GM12878 (cell line): ENCODE data around the gene GPT2. TPM values are rescaled to one million over a fixed set of nuclear protein-coding genes. Genes with fewer than 3 reads are reported as not detected.

Source experiments
- ATAC-seq: fragments of 200-7000 bp; cut with Tn5 transposase; 3 replicates; pipeline ENCODE4 v1.9.1; 2020; ENCODE audit warnings: mild to moderate bottlenecking, moderate library complexity
- BruUV-seq: library from RNA; stranded (reverse); fragments of 400-500 nt; replicated peaks from 2 replicates; lab custom pipeline; 2021; lab: Mats Ljungman, UMichigan
- CTCF ChIA-PET: fragments of 300-600 bp; sonication (Branson Sonifier 250); formaldehyde crosslinking; extraction: SDS; loops from one replicate; lab custom pipeline; 2021; ENCODE audit warnings: inconsistent platforms; lab: Yijun Ruan, JAX
- POLR2A ChIA-PET: fragments of 350-600 bp; formaldehyde crosslinking; extraction: SDS; loops from one replicate; lab custom pipeline; 2021; ENCODE audit warnings: inconsistent platforms; lab: Charles Lee
- RAD21 ChIA-PET: fragments of 300-600 bp; sonication (Branson Sonifier 250); formaldehyde crosslinking; loops from one replicate; lab custom pipeline; 2023; ENCODE audit warnings: antibody characterized with exemption; ENCODE audit not compliant: unreplicated experiment; lab: Charles Lee
- SMC1A ChIA-PET: fragments of 300-600 bp; sonication (Branson Sonifier 250); formaldehyde crosslinking; loops from one replicate; lab custom pipeline; 2023; ENCODE audit not compliant: unreplicated experiment, uncharacterized antibody; lab: Charles Lee
- DNase-seq: peaks from one replicate; pipeline ENCODE4 v3.0.0-alpha.2; 2011; ENCODE audit warnings: low read depth, low spot score
- FAIRE-seq: peaks from 3 replicates; lab custom pipeline; 2011; peaks lifted over from hg19 to GRCh38; lab: Jason Lieb, UNC
- H2AFZ ChIP-seq: 2 replicates; pipeline ENCODE4 v1.6.0; 2011; ENCODE audit warnings: low read depth, low read length, control low read depth; ENCODE audit not compliant: control insufficient read depth
- H3K27ac ChIP-seq: 2 replicates; pipeline ENCODE4 v1.5.1; 2011; ENCODE audit warnings: control low read depth; ENCODE audit not compliant: control insufficient read depth, insufficient read depth
- H3K27me3 ChIP-seq, 2 experiments: replicated peaks in 1 of 2; 2 replicates each; pipeline versions ENCODE4 v1.6.0 to v1.6.1; 2011; ENCODE audit warnings: low read length in 1 of 2; ENCODE audit not compliant: control insufficient read depth in 2 of 2, insufficient read depth in 2 of 2
- H3K36me3 ChIP-seq, 2 experiments: 2 replicates each; pipeline ENCODE4 v1.5.1; 2011; ENCODE audit warnings: low read length in 1 of 2; ENCODE audit not compliant: control insufficient read depth in 2 of 2, insufficient read depth in 2 of 2
- H3K4me1 ChIP-seq: 2 replicates; pipeline ENCODE4 v1.6.1; 2011; ENCODE audit warnings: mild to moderate bottlenecking, low read length, moderate library complexity, mixed read lengths; ENCODE audit not compliant: control insufficient read depth, insufficient read depth
- H3K4me2 ChIP-seq: 2 replicates; pipeline ENCODE4 v1.6.0; 2011; ENCODE audit warnings: control low read depth; ENCODE audit not compliant: control insufficient read depth, insufficient read depth
- H3K4me3 ChIP-seq: fragments of 200-600 bp; sonication (generic); 2 replicates; pipeline ENCODE4 v1.5.1; 2016
- H3K79me2 ChIP-seq: 2 replicates; pipeline ENCODE4 v1.6.0; 2011; ENCODE audit warnings: low read length; ENCODE audit not compliant: control insufficient read depth, insufficient read depth
- H3K9ac ChIP-seq: 2 replicates; pipeline ENCODE4 v1.8.0; 2011; ENCODE audit warnings: low read length, control low read depth, mixed read lengths; ENCODE audit not compliant: control insufficient read depth, insufficient read depth
- H3K9me3 ChIP-seq: replicated peaks from 3 replicates; pipeline ENCODE4 v1.5.1; 2011; ENCODE audit warnings: mild to moderate bottlenecking, low read length; ENCODE audit not compliant: control insufficient read depth, insufficient read depth
- H4K20me1 ChIP-seq: 2 replicates; pipeline ENCODE4 v1.6.0; 2011; ENCODE audit not compliant: control insufficient read depth, insufficient read depth
- CREB1 ChIP-seq: IDR thresholded peaks from 2 replicates; pipeline ENCODE4 v1.6.1; 2012; ENCODE audit warnings: low read depth, mild to moderate bottlenecking, inconsistent platforms
- GABPA ChIP-seq: IDR thresholded peaks from 2 replicates; pipeline ENCODE4 v1.6.1; 2014; ENCODE audit warnings: antibody characterized with exemption, low read depth, mild to moderate bottlenecking, inconsistent platforms
- IKZF2 ChIP-seq, 2 experiments: fragments of 450-650 bp; IDR thresholded peaks; 2 replicates each; pipeline ENCODE4 v1.6.1; 2017; ENCODE audit warnings: mild to moderate bottlenecking in 2 of 2, moderate library complexity in 2 of 2
- LARP7 ChIP-seq: fragments of 450-650 bp; IDR thresholded peaks from 2 replicates; pipeline ENCODE4 v1.6.1; 2017; ENCODE audit warnings: mild to moderate bottlenecking
- NFYA ChIP-seq: IDR thresholded peaks from 2 replicates; pipeline ENCODE4 v1.6.1; 2011; ENCODE audit warnings: low read depth, mild to moderate bottlenecking, low read length, improper control_type of control experiment, borderline replicate concordance
- NR2C1 ChIP-seq: fragments of 450-650 bp; IDR thresholded peaks from 2 replicates; pipeline ENCODE4 v1.6.1; 2017; ENCODE audit warnings: antibody characterized with exemption, mild to moderate bottlenecking, moderate library complexity
- PML ChIP-seq: IDR thresholded peaks from 2 replicates; pipeline ENCODE4 v1.6.1; 2012; ENCODE audit warnings: low read length, inconsistent platforms
- SMAD5 ChIP-seq: IDR thresholded peaks from 2 replicates; pipeline ENCODE4 v1.6.1; 2016; ENCODE audit warnings: antibody characterized with exemption, low read depth
- STAT1 ChIP-seq: fragments of 450-650 bp; conservative IDR thresholded peaks from 2 replicates; pipeline ENCODE4 v1.6.1; 2014; ENCODE audit warnings: antibody characterized with exemption, mild to moderate bottlenecking
- TCF12 ChIP-seq: IDR thresholded peaks from 2 replicates; pipeline ENCODE4 v1.6.1; 2011; ENCODE audit warnings: low read depth, mild to moderate bottlenecking, low read length
- ZNF24 ChIP-seq: fragments of 450-650 bp; IDR thresholded peaks from 2 replicates; pipeline ENCODE4 v1.6.1; 2017; ENCODE audit warnings: antibody characterized with exemption, mild to moderate bottlenecking
- WGBS: methylation state at CpG from one replicate; pipeline ENCODE4 v1.1.6; 2016; ENCODE audit warnings: low lambda C conversion rate; ENCODE audit not compliant: insufficient replicate concordance, insufficient coverage; ENCODE audit errors: missing lambda C conversion rate; 5-methylcytosine and 5-hydroxymethylcytosine counted together
- in situ Hi-C: fragments of 300-500 bp; cut with MboI; formaldehyde crosslinking; loops from 9 replicates; pipeline ENCODE4 v1.14.3; 2018; ENCODE audit warnings: mixed read lengths
- intact Hi-C: fragments of 100-400 bp; cut with micrococcal nuclease; formaldehyde crosslinking; loops from one replicate; pipeline ENCODE4 v1.14.2; 2022; ENCODE audit not compliant: unreplicated experiment
- polyA plus RNA-seq, 11 experiments: library from polyadenylated mRNA; depleted of rRNA in 4 of 11; unstranded in 6 of 11; stranded (reverse) in 5 of 11; fragments of >200 nt; fragmentation: Nextera tagmentation in 4 of 11; fragmentation: Illumina TruSeq in 1 of 11; extraction: Ambion mirVana in 4 of 11; extraction: Trizol in 1 of 11; gene quantifications; 1 replicate in 1 of 11; 2 replicates in 10 of 11; pipeline versions ENCODE4 v1.2.1 to v1.2.3, GENCODE V29; 2011 to 2016; ENCODE audit warnings: inconsistent platforms in 2 of 11, missing spikeins in 2 of 11, low read depth in 1 of 11
- total RNA-seq, 4 experiments: library from RNA; depleted of rRNA in 3 of 4; stranded (reverse); fragments of >200 nt in 3 of 4; fragmentation: Illumina TruSeq in 1 of 4; extraction: Trizol in 1 of 4; gene quantifications; 2 replicates each; pipeline versions ENCODE4 v1.2.1 to v1.2.3, GENCODE V29; 2013 to 2021
- TF ChIP-seq, protein P1 (sequence below): fragments of 450-650 bp; IDR thresholded peaks from 2 replicates; pipeline ENCODE4 v1.6.1; 2017; ENCODE audit warnings: mild to moderate bottlenecking, moderate library complexity
- TF ChIP-seq, protein P2 (sequence below): IDR thresholded peaks from 2 replicates; pipeline ENCODE4 v1.6.1; 2012; ENCODE audit warnings: low read depth, low read length, improper control_type of control experiment
- TF ChIP-seq, protein P3 (sequence below): IDR thresholded peaks from 2 replicates; pipeline ENCODE4 v1.6.1; 2012; ENCODE audit warnings: low read depth, low read length, improper control_type of control experiment
- TF ChIP-seq, protein P4 (sequence below): fragments of 450-650 bp; IDR thresholded peaks from 2 replicates; pipeline ENCODE4 v1.6.1; 2016; ENCODE audit warnings: mild to moderate bottlenecking

The GPT2 gene
- total and polyA plus RNA-seq, 10 of the 15 experiments (the other 5 are each of a cell fraction or from before 2014, with no cell fraction given): 0.45 to 9.9 (median 4.3) TPM

DNA sequence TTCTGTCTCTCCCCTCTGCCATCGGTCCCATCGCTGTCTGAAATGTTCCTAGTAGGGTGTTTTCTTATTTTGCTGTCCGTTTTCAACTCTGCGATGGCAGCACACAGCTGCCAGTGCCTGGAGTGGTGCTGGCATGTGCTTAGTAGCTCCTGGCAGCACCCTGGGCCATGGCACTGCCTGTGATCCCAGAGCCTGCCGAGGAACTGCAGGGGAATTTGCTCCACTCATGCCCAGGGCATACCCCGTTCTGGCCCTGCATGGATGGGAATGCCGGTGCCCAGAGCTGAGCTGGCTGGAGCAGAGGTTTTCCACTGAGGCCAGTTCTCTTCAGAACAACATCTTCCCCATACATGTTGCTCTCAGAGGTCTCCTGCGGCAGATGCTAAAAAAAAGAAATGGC is 43.1 kb downstream of the GPT2 start:
- intact Hi-C loops: no loop called here
- FAIRE-seq: no peak
- POLR2A ChIA-PET: no interaction called here

More for the DNA sequence above, 43.1 kb downstream of the GPT2 start:
- Histone ChIP-seq H3K9ac (no peak overlapping the region), H3K27me3 (no peaks in the 10 kb centered on the region), H3K4me1 (no peaks in the 10 kb centered on the region), H3K4me2 (no peak overlapping the region), H4K20me1 (no peaks in the 10 kb centered on the region), H2AFZ (no peak overlapping the region), H3K27ac (no peak overlapping the region), H3K4me3 (no peak overlapping the region), H3K9me3 (no peaks in the 10 kb centered on the region), H3K79me2 (no peaks in the 10 kb centered on the region), H3K36me3 (peaks cover 0 to 3% of the 10 kb centered on the region in 2 experiments; a peak in 2 of 4 replicates)
- ChIA-PET SMC1A (interaction anchor here (1.0 to 1.5 kb wide), 3 partner anchors 70 to 73 kb away, joined by 3 to 8 read pairs (median 5); no protein-coding TSS in a partner anchor), CTCF (interaction anchor here (0.7 to 5.7 kb wide), 5 partner anchors 16 to 253 kb away, joined by 3 to 70 read pairs (median 16); no protein-coding TSS in a partner anchor), RAD21 (interaction anchor here (0.6 to 0.8 kb wide), 3 partner anchors 57 to 73 kb away, joined by 3 read pairs; no protein-coding TSS in a partner anchor)
- DNase-seq (no peak), ATAC-seq (no peak)
- no peak for TF ChIP-seq NR2C1
- TF ChIP-seq GABPA: no peak
- TF ChIP-seq, protein P1, sequence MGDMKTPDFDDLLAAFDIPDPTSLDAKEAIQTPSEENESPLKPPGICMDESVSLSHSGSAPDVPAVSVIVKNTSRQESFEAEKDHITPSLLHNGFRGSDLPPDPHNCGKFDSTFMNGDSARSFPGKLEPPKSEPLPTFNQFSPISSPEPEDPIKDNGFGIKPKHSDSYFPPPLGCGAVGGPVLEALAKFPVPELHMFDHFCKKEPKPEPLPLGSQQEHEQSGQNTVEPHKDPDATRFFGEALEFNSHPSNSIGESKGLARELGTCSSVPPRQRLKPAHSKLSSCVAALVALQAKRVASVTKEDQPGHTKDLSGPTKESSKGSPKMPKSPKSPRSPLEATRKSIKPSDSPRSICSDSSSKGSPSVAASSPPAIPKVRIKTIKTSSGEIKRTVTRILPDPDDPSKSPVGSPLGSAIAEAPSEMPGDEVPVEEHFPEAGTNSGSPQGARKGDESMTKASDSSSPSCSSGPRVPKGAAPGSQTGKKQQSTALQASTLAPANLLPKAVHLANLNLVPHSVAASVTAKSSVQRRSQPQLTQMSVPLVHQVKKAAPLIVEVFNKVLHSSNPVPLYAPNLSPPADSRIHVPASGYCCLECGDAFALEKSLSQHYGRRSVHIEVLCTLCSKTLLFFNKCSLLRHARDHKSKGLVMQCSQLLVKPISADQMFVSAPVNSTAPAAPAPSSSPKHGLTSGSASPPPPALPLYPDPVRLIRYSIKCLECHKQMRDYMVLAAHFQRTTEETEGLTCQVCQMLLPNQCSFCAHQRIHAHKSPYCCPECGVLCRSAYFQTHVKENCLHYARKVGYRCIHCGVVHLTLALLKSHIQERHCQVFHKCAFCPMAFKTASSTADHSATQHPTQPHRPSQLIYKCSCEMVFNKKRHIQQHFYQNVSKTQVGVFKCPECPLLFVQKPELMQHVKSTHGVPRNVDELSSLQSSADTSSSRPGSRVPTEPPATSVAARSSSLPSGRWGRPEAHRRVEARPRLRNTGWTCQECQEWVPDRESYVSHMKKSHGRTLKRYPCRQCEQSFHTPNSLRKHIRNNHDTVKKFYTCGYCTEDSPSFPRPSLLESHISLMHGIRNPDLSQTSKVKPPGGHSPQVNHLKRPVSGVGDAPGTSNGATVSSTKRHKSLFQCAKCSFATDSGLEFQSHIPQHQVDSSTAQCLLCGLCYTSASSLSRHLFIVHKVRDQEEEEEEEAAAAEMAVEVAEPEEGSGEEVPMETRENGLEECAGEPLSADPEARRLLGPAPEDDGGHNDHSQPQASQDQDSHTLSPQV: no peak
- TF ChIP-seq, protein P2, sequence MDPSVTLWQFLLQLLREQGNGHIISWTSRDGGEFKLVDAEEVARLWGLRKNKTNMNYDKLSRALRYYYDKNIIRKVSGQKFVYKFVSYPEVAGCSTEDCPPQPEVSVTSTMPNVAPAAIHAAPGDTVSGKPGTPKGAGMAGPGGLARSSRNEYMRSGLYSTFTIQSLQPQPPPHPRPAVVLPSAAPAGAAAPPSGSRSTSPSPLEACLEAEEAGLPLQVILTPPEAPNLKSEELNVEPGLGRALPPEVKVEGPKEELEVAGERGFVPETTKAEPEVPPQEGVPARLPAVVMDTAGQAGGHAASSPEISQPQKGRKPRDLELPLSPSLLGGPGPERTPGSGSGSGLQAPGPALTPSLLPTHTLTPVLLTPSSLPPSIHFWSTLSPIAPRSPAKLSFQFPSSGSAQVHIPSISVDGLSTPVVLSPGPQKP: no peak
- TF ChIP-seq PML: no peak
- TF ChIP-seq NFYA: no peak
- no peak for TF ChIP-seq LARP7
- no peak for TF ChIP-seq TCF12
- TF ChIP-seq SMAD5: no peak
- no peak for TF ChIP-seq STAT1
- no peak for TF ChIP-seq ZNF24
- TF ChIP-seq, protein P3, sequence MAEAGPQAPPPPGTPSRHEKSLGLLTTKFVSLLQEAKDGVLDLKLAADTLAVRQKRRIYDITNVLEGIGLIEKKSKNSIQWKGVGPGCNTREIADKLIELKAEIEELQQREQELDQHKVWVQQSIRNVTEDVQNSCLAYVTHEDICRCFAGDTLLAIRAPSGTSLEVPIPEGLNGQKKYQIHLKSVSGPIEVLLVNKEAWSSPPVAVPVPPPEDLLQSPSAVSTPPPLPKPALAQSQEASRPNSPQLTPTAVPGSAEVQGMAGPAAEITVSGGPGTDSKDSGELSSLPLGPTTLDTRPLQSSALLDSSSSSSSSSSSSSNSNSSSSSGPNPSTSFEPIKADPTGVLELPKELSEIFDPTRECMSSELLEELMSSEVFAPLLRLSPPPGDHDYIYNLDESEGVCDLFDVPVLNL: no peak
- no peak for TF ChIP-seq IKZF2 (IDR thresholded peaks at IDR 0.05)
- no peak for TF ChIP-seq CREB1
- TF ChIP-seq, protein P4, sequence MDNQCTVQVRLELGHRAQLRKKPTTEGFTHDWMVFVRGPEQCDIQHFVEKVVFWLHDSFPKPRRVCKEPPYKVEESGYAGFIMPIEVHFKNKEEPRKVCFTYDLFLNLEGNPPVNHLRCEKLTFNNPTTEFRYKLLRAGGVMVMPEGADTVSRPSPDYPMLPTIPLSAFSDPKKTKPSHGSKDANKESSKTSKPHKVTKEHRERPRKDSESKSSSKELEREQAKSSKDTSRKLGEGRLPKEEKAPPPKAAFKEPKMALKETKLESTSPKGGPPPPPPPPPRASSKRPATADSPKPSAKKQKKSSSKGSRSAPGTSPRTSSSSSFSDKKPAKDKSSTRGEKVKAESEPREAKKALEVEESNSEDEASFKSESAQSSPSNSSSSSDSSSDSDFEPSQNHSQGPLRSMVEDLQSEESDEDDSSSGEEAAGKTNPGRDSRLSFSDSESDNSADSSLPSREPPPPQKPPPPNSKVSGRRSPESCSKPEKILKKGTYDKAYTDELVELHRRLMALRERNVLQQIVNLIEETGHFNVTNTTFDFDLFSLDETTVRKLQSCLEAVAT: no peak
- BruUV-seq: no TSS peak
- 96% methylated on average over 8 of the region's 8 CpGs for WGBS
- in situ Hi-C loops: loop anchor here (5.0 kb wide), 1 partner anchor 255 kb away; no protein-coding TSS in a partner anchor
